Body of pancreas (tissue), 4 donors: ENCODE data around the gene PDE2A.

Experiments used
- POLR2A ChIP-seq, 3 donors: fragments of 450-650 bp; IDR thresholded peaks; one replicate each; pipeline ENCODE4 v1.6.1; 2016; ENCODE audit warnings: antibody characterized with exemption in 3 of 3, mild to moderate bottlenecking in 2 of 3
- TF ChIP-seq, protein P1 (sequence below), 7 experiments: fragments of 450-650 bp in 4 of 7; fragments of 200-600 bp in 3 of 7; sonication (generic) in 3 of 7; IDR thresholded peaks; one replicate each; pipeline ENCODE4 v1.5.1; 2016 to 2019; ENCODE audit warnings: antibody characterized with exemption in 7 of 7

DNA sequence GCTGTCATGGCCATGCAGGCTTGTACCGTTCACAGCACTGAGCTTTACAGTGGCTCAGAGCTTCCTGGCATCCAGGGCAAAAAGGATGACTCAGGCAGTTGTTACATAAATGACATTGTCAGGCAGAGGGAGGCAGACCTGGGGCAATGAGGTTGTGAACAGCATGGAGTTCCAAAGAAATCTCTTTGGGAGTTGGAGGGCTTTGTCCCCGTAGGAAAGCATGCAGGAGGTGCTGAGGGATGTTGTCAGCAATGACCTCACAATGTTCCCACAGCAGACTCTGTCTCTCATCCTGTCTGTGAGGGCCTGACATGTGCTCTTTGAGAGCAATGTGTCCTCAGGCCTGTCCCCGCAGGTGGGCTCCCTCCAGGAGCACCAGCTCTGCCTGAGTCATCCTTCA is 25.9 kb upstream of the PDE2A start:
- TF ChIP-seq, protein P1, sequence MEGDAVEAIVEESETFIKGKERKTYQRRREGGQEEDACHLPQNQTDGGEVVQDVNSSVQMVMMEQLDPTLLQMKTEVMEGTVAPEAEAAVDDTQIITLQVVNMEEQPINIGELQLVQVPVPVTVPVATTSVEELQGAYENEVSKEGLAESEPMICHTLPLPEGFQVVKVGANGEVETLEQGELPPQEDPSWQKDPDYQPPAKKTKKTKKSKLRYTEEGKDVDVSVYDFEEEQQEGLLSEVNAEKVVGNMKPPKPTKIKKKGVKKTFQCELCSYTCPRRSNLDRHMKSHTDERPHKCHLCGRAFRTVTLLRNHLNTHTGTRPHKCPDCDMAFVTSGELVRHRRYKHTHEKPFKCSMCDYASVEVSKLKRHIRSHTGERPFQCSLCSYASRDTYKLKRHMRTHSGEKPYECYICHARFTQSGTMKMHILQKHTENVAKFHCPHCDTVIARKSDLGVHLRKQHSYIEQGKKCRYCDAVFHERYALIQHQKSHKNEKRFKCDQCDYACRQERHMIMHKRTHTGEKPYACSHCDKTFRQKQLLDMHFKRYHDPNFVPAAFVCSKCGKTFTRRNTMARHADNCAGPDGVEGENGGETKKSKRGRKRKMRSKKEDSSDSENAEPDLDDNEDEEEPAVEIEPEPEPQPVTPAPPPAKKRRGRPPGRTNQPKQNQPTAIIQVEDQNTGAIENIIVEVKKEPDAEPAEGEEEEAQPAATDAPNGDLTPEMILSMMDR (IDR thresholded peaks at IDR 0.05), result no peak
- TF ChIP-seq POLR2A (IDR thresholded peaks at IDR 0.05), result no peak
